Endothelial cell of umbilical vein (primary cell): ENCODE data around the gene NR6A1. TPM values are rescaled to one million over a fixed set of nuclear protein-coding genes. Genes with fewer than 3 reads are reported as not detected.

Experiments used
- BruUV-seq: library from RNA; stranded (reverse); fragments of 400-500 nt; replicated peaks from 2 replicates; lab custom pipeline; 2021; lab: Mats Ljungman, UMichigan
- CTCF ChIA-PET: fragments of 300-600, 350-600 bp; sonication (Branson Sonifier 250); formaldehyde crosslinking; loops from one replicate; lab custom pipeline; 2021; ENCODE audit warnings: antibody characterized with exemption, inconsistent platforms; lab: Charles Lee
- POLR2A ChIA-PET: fragments of 300-600, 350-600 bp; sonication (Branson Sonifier 250); formaldehyde crosslinking; loops from one replicate; lab custom pipeline; 2021; ENCODE audit warnings: antibody characterized with exemption, inconsistent platforms; lab: Charles Lee
- DNase-seq: peaks from one replicate; pipeline ENCODE4 v3.0.0-alpha.2; 2011; ENCODE audit warnings: low read depth, low spot score
- FAIRE-seq: peaks from 2 replicates; lab custom pipeline; 2011; peaks lifted over from hg19 to GRCh38; lab: Jason Lieb, UNC
- H2AFZ ChIP-seq: 2 replicates; pipeline ENCODE4 v1.6.0; 2012; ENCODE audit warnings: low read depth, low read length, control low read depth, inconsistent platforms
- H3K27ac ChIP-seq: 2 replicates; pipeline ENCODE4 v1.5.1; 2011; ENCODE audit warnings: low read depth, mild to moderate bottlenecking, control low read depth, low read length, moderate library complexity; ENCODE audit not compliant: insufficient read depth
- H3K27me3 ChIP-seq, 2 experiments: 2 replicates each; pipeline versions ENCODE4 v1.6.0 to v1.6.1; 2011; ENCODE audit warnings: low read length in 2 of 2, mixed read lengths in 1 of 2; ENCODE audit not compliant: control insufficient read depth in 2 of 2, insufficient read depth in 2 of 2
- H3K36me3 ChIP-seq, 2 experiments: 2 replicates in 1 of 2; 3 replicates in 1 of 2; pipeline ENCODE4 v1.5.1; 2011; ENCODE audit warnings: low read length in 2 of 2, mild to moderate bottlenecking in 1 of 2, moderate library complexity in 1 of 2; ENCODE audit not compliant: control insufficient read depth in 2 of 2, insufficient read depth in 2 of 2; ENCODE audit errors: extremely low read depth in 1 of 2
- H3K4me1 ChIP-seq: 3 replicates; pipeline ENCODE4 v1.5.1; 2011; ENCODE audit warnings: mild to moderate bottlenecking, low read length; ENCODE audit not compliant: control insufficient read depth, insufficient read depth; ENCODE audit errors: extremely low read depth
- H3K4me2 ChIP-seq: 2 replicates; pipeline ENCODE4 v1.6.1; 2011; ENCODE audit warnings: low read length, control low read depth, mixed read lengths; ENCODE audit not compliant: insufficient read depth
- H3K4me3 ChIP-seq, 3 experiments: fragments of 200-600 bp in 1 of 3; sonication (generic), shearing (Covaris generic) in 1 of 3; replicated peaks in 1 of 3; 2 replicates each; pipeline ENCODE4 v1.5.1; 2011 to 2016; ENCODE audit warnings: control low read depth in 3 of 3, low read length in 3 of 3, mild to moderate bottlenecking in 2 of 3, inconsistent platforms in 1 of 3, low read depth in 1 of 3, moderate library complexity in 1 of 3; ENCODE audit not compliant: insufficient read depth in 1 of 3
- H3K79me2 ChIP-seq: 2 replicates; pipeline ENCODE4 v1.6.0; 2012; ENCODE audit warnings: low read length, inconsistent platforms; ENCODE audit not compliant: control insufficient read depth, insufficient read depth
- H3K9ac ChIP-seq: replicated peaks from 2 replicates; pipeline ENCODE3; 2011; ENCODE audit warnings: low read length, control low read depth; ENCODE audit not compliant: insufficient read depth; ENCODE audit errors: extremely low read depth
- H3K9me1 ChIP-seq: replicated peaks from 3 replicates; pipeline ENCODE4 v1.6.0; 2011; ENCODE audit warnings: mild to moderate bottlenecking, low read length; ENCODE audit not compliant: control insufficient read depth, insufficient read depth; ENCODE audit errors: extremely low read depth
- H3K9me3 ChIP-seq: replicated peaks from 2 replicates; pipeline ENCODE4 v1.5.1; 2012; ENCODE audit warnings: low read length, inconsistent platforms; ENCODE audit not compliant: control insufficient read depth, insufficient read depth
- H4K20me1 ChIP-seq: replicated peaks from 2 replicates; pipeline ENCODE3; 2011; ENCODE audit warnings: mild to moderate bottlenecking, low read length; ENCODE audit not compliant: control insufficient read depth, insufficient read depth; ENCODE audit errors: extremely low read depth
- CTCF ChIP-seq, 2 donors: IDR thresholded peaks; 1 replicate in 1 of 2; 2 replicates in 1 of 2; pipeline ENCODE4 v1.5.1; 2011; ENCODE audit warnings: low read length in 2 of 2, mild to moderate bottlenecking in 2 of 2, moderate library complexity in 2 of 2, control low read depth in 1 of 2, inconsistent platforms in 1 of 2, low read depth in 1 of 2; ENCODE audit not compliant: insufficient read depth in 1 of 2; ENCODE audit errors: extremely low read depth in 1 of 2
- EZH2 ChIP-seq: IDR thresholded peaks from 2 replicates; pipeline ENCODE4 v1.6.1; 2012; ENCODE audit warnings: borderline replicate concordance, low read depth, mild to moderate bottlenecking, moderate library complexity, low read length, inconsistent platforms; ENCODE audit not compliant: severe bottlenecking
- FOS ChIP-seq: IDR thresholded peaks from 2 replicates; pipeline ENCODE4 v1.6.1; 2011; ENCODE audit warnings: mild to moderate bottlenecking, low read length, moderate library complexity, borderline replicate concordance; ENCODE audit not compliant: insufficient read depth
- GATA2 ChIP-seq: IDR thresholded peaks from 2 replicates; pipeline ENCODE4 v1.7.0; 2011; ENCODE audit warnings: low read depth, mild to moderate bottlenecking, moderate library complexity, mixed read lengths, low read length; ENCODE audit not compliant: insufficient read length, insufficient read depth
- JUN ChIP-seq: IDR thresholded peaks from 2 replicates; pipeline ENCODE4 v1.6.1; 2011; ENCODE audit warnings: borderline replicate concordance, low read depth; ENCODE audit not compliant: insufficient read length, insufficient read depth
- MAX ChIP-seq: IDR thresholded peaks from 2 replicates; pipeline ENCODE4 v1.6.1; 2011; ENCODE audit not compliant: insufficient read depth, insufficient read length
- MYC ChIP-seq: IDR thresholded peaks from one replicate; pipeline ENCODE4 v1.6.1; 2011; ENCODE audit warnings: mild to moderate bottlenecking, low read depth, low read length
- POLR2A ChIP-seq: IDR thresholded peaks from 2 replicates; pipeline ENCODE4 v1.6.1; 2012; ENCODE audit warnings: low read depth, mild to moderate bottlenecking, control low read depth, low read length
- POLR2AphosphoS5 ChIP-seq: IDR thresholded peaks from 2 replicates; pipeline ENCODE4 v1.6.1; 2012; ENCODE audit warnings: low read depth, mild to moderate bottlenecking, control low read depth, low read length, moderate library complexity; ENCODE audit not compliant: insufficient read depth
- dilution Hi-C: fragments of 300-500 bp; cut with MboI; formaldehyde crosslinking; loops from one replicate; pipeline ENCODE4 v1.15.0; 2019; ENCODE audit warnings: low sequenced_read_pairs; ENCODE audit not compliant: extremely low pct_ligation_motif_present
- intact Hi-C: fragments of 100-400 bp; cut with micrococcal nuclease; formaldehyde crosslinking; loops from one replicate; pipeline ENCODE4 v1.10.0; 2022
- polyA plus RNA-seq, 4 experiments: library from polyadenylated mRNA; depleted of rRNA in 3 of 4; stranded (reverse) in 3 of 4; unstranded in 1 of 4; fragments of >200 nt; gene quantifications; 2 replicates each; pipeline versions ENCODE4 v1.2.1 to v1.2.3, GENCODE V29; 2011 to 2012; ENCODE audit warnings: missing spikeins in 1 of 4
- total RNA-seq: library from RNA; stranded (reverse); gene quantifications from 2 replicates; pipeline ENCODE4 v1.2.3, GENCODE V29; 2021

Gene NR6A1
- total and polyA plus RNA-seq, 2 donors (not counting 3 experiments of a cell fraction or from before 2014, with no cell fraction given) = 0.17 to 1.2 TPM

- BruUV-seq = no TSS peak
- Histone ChIP-seq H3K4me1 (no peaks in the 10 kb centered on the region), H4K20me1 (no peaks in the 10 kb centered on the region), H3K36me3 (no peaks in the 10 kb centered on the region), H3K4me3 (no peak overlapping the region), H2AFZ (no peak overlapping the region), H3K4me2 (no peak overlapping the region), H3K27me3 (peaks cover 9 to 12% of the 10 kb centered on the region in 2 experiments), H3K9ac (no peak overlapping the region), H3K9me1 (no peaks in the 10 kb centered on the region), H3K27ac (no peak overlapping the region), H3K9me3 (no peaks in the 10 kb centered on the region), H3K79me2 (no peaks in the 10 kb centered on the region)
- ChIA-PET POLR2A (no interaction called here), CTCF (no interaction called here)
- no peak for TF ChIP-seq EZH2
- no peak for TF ChIP-seq GATA2
- no peak for TF ChIP-seq FOS
- no peak for TF ChIP-seq POLR2AphosphoS5
- TF ChIP-seq JUN = no peak
- TF ChIP-seq POLR2A = no peak
- no peak for TF ChIP-seq CTCF (IDR thresholded peaks at IDR 0.05; ENCODE audit: extremely low read depth in 1 of 2, insufficient read depth in 1 of 2, low read depth in 1 of 2, low read length in 2 of 2)
- TF ChIP-seq MYC = no peak
- TF ChIP-seq MAX = no peak
- DNase-seq (no peak), FAIRE-seq (no peak)
- dilution Hi-C loops = no loop called here
- intact Hi-C loops = no loop called here
Observed at GRCh38 chr9:124473310-124473709, 297.8 kb downstream of the NR6A1 start.
